ENCODE data around the gene KLLN.
"Not testable (repeated sequence)": the region's sequence is repeated elsewhere in the genome, so short reads cannot be mapped to it uniquely, and the experiment has no call there.

Gene KLLN

GRCh38 chr10:87866412-87866974, 3.2 kb upstream of the KLLN start:
- DNase-seq (ENCODE audit: low read depth): no peak

DNA sequence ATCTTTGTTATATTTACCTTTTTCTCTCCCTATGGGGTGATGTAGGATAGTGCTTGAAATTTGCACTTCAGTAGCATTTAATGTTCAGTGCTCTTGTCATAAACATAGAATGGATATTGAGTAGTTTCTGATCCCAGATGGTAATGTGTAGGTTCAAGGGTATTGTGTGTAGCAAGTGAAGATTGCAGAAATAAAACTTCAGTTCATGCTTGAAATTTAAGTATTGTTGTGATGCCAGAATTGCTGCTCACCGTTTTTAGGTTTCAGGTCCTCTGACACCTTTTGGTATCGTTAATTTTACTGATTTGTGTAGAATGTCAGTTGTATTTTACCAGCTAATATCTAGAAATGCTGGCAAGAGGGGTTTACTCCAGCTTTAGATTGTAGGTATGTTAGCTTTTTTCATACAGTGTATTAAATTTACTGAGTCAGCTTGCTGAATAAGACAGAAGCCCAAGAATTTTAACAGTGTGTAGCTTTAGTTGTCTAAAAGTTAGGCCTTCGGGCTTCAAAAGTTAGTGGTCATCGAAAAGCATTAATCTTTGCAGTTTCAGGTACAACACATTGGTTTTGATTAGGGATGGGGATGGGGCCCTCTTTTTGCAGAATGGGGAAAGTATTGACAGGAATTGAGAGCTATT, 2.0 kb upstream of the KLLN start:
- peak; percentile 41 for DNase-seq (ENCODE audit: low read depth)

DNA sequence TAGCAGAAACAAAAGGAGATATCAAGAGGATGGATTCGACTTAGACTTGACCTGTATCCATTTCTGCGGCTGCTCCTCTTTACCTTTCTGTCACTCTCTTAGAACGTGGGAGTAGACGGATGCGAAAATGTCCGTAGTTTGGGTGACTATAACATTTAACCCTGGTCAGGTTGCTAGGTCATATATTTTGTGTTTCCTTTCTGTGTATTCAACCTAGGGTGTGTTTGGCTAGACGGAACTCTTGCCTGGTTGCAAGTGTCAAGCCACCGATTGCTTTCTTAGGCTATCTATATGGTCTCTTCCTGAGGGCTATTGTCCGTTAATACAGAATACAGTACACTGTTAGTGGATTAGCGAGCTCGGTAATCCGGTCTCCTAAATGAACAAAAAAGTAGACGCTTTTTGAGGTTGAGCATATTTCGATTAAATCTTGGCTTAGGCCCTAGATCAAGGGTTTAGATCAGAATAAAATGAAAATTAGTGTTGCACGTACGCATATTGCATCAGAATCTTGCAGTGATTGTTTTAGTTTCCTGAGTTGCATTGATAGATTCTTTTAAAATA, 1.2 kb upstream of the KLLN start:
- DNase-seq (ENCODE audit: low read depth): peak; percentile 51

DNA sequence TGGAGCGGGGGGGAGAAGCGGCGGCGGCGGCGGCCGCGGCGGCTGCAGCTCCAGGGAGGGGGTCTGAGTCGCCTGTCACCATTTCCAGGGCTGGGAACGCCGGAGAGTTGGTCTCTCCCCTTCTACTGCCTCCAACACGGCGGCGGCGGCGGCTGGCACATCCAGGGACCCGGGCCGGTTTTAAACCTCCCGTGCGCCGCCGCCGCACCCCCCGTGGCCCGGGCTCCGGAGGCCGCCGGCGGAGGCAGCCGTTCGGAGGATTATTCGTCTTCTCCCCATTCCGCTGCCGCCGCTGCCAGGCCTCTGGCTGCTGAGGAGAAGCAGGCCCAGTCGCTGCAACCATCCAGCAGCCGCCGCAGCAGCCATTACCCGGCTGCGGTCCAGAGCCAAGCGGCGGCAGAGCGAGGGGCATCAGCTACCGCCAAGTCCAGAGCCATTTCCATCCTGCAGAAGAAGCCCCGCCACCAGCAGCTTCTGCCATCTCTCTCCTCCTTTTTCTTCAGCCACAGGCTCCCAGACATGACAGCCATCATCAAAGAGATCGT, 690 bp upstream of the KLLN start:
- peak; percentile 53 for DNase-seq (ENCODE audit: low read depth)

GRCh38 chr10:87862679-87863052, 667 bp downstream of the KLLN start:
- DNase-seq (ENCODE audit: low read depth): no peak

DNA sequence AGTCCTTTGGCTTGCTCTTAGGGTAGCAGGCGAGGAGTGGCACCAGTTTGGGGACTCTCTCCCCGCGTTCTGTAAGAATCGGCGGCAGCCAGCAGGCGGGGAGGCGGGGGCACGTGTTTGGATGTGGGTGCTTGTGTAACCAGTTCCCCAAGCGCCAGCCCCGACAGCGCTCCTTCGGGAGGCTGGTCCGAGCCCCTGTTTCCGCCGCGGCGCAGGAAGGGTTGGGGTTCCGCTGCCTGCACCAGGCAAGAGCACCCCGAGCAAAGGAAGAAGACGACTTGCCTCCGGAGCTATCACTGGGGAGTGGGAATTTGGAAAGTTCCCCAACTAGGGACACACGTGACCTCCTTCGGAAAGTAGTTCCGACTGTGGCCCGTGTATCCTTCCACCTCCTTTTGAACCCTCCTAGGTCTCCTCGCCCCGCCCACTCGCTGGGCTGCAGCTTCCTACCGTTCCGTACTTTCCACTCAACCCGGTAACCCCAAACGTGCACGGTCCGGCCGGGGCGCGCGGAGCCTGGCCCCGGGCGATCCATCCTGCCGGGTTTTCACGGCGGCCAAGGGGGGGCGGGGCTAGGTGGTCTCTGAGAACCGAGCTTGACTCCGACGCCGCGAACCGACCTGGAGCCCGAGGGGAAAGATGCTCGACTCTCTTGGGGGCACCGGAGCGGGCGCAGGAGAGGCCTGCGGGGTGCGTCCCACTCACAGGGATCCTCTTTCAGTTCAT, 1.2 kb downstream of the KLLN start:
- DNase-seq (ENCODE audit: low read depth): peak; percentile 99

- peak; percentile 95 for DNase-seq (ENCODE audit: low read depth)
Observed at GRCh38 chr10:87861566-87861952, 1.8 kb downstream of the KLLN start.

DNA sequence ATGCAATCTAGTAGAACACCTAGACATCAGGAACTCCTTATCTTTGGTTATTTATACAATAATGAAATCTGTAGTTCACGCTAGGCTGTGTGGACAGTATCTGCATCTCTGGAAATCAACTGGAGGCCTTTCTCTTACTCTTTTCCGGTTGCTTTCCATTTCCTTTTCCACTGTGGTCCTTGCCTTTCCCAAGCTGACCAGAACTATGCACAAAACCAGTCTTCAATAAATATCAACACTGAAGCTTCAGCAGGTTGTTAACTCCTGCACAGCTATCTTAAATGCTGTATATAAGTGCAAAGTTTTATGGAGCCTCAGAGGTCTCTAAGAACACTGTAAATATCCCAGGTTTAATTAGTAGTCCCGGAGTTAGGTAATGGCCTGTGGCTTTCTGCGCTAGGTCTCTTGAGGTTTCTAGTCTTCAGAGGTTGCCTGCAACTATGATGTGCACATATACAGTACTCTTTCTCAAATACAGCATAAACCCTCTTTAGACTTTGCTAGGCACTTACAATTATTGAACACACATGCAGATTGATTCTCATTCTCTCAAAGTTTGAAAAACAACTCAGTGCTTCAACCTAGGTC, 2.4 kb downstream of the KLLN start:
- DNase-seq (ENCODE audit: low read depth): no peak

DNA sequence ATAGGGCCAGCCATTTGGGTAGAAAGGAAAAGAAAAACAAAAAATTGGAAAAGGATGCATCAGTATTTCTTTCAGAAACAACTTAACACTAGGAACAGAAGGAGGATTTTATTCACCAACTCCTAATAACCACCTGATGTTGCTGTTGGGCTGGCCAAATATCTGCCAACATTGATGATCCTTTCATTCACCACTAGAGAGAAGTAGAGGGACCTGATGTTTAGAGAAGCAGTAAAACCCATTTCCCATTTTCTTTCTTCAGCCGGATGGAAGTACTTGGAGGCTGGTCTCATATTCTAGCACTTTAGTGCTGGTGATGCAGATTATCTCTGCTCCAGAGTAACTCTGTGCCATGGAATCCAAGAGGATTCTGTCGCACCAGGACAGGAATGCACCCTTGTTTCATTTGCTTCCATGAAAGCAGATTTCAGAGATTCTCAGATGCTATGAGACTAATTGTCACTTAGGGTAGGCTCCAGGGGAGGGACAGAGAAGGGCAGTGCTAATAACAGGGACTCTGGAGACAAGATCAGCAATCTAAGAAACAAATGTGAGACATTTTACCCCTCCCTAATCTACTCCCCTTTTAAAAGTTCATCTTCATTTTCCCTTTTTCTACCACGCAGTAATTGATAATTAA, 3.1 kb downstream of the KLLN start:
- peak; percentile 79 for DNase-seq (ENCODE audit: low read depth)

GRCh38 chr10:87855665-87856064, 7.7 kb downstream of the KLLN start:
- DNase-seq (ENCODE audit: low read depth): not testable (repeated sequence)

DNA sequence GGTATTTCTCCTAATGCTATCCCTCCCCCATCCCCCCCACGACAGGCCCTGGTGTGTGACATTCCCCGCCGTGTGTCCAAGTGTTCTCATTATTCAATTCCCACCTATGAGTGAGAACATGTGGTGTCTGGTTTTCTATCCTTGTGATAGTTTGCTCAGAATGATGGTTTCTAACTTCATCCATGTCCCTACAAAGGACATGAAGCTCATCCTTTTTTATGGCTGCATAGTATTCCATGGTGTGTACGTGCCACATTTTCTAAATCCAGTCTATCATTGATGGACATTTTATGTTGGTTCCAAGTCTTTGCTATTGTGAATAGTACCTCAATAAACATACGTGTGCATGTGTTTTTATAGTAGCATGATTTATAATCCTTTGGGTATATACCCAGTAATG, 8.1 kb downstream of the KLLN start:
- not testable (repeated sequence) for DNase-seq (ENCODE audit: low read depth)

DNA sequence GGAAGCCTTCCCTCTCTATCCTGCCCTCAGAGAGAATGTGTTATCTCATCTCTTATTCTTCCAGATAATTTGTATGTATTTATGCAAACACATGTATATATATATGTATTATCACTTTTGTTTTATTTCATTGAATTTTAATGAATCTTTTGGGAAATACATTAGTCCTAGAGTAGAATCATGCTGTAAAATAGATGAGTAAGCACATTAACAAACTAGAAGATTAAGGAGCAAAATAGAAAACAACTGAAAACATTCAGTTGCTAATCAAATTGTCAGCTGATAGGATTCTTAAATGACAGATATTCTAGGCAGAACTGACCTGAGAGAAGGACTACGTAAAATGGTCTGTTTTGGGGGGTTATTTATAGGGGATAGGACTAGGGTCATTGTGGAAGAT, 11.2 kb downstream of the KLLN start:
- no peak for DNase-seq (ENCODE audit: low read depth)

DNA sequence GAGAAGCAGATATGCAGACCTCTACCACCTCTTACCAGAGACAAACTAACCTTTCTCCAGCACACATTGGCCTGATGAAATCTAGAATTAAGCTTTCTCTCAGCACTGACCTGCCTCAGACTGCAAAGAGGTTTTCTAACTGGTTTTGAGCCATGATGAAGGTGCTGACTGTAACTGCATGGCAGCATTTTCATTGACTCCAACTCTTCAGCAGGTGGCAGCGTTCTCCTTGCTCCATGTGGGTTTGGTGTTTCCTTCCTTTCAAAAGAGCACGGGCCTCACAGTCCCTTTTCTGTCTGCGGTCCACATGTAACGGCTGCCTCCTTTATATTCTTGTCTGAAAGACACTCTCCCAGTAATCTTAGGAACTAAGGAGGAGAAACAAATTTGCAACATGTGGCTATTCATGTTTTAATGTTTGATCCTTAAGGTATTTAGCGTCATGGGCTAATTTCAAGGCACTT, 12.6 kb downstream of the KLLN start:
- DNase-seq (ENCODE audit: low read depth): peak; percentile 73

- no peak for DNase-seq (ENCODE audit: low read depth)
Observed at GRCh38 chr10:87849001-87849400, 14.3 kb downstream of the KLLN start.

- peak; percentile 78 for DNase-seq (ENCODE audit: low read depth)
Observed at GRCh38 chr10:87847550-87847949, 15.8 kb downstream of the KLLN start.

DNA sequence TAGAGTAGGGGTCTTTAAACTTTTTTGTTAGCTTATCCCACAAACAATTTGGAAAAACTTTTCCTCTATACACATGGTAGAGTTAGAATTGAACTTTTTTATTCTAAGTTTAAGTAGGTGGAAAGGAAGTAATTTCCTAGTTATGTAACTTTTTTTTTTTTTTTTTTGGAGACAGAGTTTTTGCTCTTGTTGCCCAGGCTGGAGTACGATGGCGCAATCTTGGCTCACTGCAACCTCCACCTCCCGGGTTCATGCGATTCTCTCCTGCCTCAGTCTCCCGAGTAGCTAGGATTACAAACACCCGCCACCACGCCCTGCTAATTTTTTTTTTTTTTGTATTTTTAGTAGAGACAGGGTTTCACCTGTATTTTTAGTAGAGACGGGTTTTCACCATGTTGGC, 16.6 kb downstream of the KLLN start:
- DNase-seq (ENCODE audit: low read depth): not testable (repeated sequence)

DNA sequence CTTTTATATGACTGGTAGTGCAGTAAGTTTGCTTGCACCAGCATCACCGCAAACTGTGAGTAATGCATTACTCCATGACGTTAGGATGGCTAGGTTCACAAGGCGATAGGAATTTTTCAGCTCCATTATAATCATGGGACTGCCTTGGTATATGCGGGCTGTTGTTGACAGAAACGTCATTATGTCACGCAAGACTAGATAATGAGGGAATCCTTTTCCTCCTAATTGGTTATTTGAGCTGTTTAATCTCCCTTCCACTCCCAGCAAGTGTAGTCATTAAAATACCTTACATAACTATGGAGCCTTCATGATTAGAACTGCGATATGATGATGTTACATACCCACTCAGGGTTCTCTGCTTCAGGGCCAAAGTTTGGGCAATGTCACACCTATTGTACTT, 17.3 kb downstream of the KLLN start:
- peak; percentile 95 for DNase-seq (ENCODE audit: low read depth)

- no peak for DNase-seq (ENCODE audit: low read depth)
Observed at GRCh38 chr10:87845624-87845998, 17.7 kb downstream of the KLLN start.

DNA sequence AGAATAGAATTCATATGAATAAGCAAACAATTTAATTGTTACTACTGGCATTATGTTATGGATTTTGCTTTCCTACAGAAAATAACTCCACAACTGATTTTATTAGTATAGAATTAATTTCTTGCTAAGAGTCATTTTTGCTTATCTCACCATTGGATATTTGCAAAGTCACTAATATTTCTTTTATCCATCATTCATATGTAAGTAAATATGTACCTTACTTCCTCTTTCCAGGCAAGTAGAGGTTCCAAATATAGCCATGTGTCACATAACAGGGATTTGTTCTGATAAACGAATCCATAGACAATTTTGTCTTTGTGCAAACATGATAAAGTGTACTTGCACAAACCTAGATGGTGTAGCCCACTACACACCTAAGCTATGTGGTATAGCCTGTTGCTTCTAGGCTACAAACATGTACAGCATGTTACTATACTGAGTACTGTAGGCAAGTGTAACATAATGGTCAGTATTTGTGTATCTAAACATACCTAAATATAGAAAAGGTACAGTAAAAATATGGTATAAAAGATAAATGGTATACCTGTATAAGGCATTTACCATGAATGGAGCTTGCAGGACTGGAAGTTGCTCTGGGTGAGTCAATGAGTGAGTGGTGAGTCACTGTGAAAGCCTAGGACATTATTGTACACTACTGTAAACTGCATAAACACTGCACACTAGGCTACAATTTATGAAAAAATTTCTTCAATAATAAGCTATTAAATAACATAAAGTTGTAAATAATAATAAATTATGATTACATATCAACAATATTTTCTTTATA, 18.3 kb downstream of the KLLN start:
- DNase-seq (ENCODE audit: low read depth): peak; percentile 85

- no peak for DNase-seq (ENCODE audit: low read depth)
Observed at GRCh38 chr10:87843714-87844113, 19.6 kb downstream of the KLLN start.
